NCI-H1436 treated with DMSO at 0.1 percent for 48 hours (cell line): ENCODE results near the gene MIS18A.
A peak's percentile ranks its signal among the peaks of the same experiment; 100 is the strongest.

Source experiments
- DNase-seq: peaks from one replicate; lab custom pipeline; 2025; lab: John Stamatoyannopoulos, UW

MIS18A gene

DNA sequence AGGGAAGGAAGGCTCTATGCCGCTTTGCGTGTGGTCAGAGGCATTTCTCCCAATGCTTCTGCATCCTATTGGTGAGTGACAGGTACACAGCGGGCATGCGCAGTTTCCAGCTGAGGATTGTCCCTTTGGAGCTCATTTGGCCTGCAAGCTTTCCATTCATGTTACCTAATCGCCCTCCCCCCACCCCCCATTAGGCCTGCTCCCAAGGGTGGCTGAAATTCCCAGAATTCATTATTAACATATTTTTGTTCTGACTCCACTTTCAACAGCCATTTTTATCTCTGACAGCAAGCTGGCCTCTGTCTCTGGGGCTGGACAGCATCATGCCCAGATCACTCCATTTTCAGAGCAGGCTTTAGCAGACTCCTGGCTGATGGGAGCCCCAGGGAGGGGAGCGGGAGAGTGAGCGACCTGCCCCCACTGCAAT, 25.6 kb downstream of the MIS18A start:
- DNase-seq = no peak

DNA sequence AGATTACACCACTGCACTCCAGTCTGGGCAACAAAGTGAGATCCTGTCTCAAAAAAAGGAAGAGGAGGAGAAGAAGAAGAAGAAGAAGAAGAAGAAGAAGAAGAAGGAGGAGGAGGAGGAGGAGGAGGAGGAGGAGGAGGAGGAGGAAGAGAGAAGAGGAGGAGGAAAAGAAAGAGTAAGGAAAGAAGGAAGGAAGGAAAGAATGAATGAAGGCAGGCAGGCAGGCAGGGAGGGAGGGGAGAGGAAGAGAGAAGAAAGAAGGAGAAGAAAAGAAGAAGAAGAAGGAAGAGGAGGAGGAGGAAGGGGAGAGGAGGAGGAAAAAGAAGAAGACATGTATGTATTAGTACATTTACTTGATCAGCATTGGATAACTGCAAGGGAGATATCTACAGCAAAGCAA, 26.7 kb downstream of the MIS18A start:
- no peak for DNase-seq

- no peak for DNase-seq
Observed at GRCh38 chr21:32249511-32250280, 29.2 kb downstream of the MIS18A start.

GRCh38 chr21:32248571-32249461, 30.0 kb downstream of the MIS18A start:
- DNase-seq = peak; percentile 3

DNA sequence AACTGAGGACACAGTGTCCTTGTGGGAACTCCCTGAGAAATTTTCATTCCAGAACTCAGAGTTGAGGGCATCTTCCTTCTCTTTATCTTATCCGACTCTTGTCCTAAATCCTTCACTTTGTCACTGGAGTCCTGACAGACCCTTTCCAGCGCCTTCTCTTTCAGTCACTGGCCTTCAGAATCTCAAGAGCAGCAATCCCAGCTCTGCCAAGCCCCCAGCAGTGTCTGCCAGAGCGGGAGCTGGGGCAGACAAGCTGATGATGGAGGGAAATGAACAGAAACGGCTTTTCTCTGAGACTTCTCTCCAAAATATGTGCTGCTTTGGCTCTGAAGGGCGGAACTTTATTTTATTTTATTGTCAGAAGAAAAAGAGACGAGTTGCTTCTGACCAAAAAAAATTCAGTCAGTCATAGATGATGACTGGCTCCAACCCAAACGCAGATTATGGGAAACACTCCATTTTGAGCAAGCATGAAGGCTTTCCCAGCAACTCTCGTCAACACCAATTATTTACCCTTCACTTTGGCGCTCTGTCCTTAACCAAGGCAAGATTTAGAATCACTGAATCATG, 32.2 kb downstream of the MIS18A start:
- no peak for DNase-seq

DNA sequence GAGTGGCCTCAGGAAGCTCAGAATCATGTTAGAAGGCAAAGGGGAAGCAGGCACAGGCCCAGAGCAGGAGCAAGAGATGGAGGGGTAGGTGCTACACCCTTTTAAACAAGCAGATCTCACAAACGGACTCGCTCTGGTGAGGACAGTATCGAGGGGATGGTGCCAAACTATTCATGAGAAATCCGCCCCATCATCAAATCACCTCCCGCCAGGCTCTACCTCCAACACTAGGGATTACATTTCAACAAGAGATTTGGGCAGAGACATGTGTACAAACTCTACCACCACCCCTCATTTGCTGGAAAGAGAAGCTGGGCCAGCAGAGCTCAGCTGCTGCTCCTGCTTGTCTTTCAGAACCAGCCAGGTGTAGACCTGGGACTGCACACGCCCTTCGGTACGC, 32.9 kb downstream of the MIS18A start:
- no peak for DNase-seq

GRCh38 chr21:32240851-32241687, 37.8 kb downstream of the MIS18A start:
- DNase-seq = no peak

DNA sequence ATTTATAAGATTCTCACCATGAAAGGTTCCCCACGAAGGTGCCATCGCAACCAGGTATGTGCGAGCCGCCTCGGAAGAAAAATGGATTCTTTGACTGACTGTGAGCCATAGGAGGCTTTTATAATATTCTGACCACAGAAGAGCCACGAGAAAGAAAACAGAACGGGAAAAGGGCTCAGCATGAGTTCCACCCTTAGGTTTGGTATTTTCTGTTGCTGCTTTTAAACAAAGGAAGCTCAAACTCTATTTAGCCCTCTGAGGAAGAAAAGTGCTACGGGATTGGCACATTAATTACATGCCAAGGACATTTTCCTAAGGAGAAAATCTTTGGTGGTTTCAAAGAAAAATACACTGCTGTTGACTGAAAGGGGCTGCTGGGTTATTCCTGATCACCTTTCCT, 39.3 kb downstream of the MIS18A start:
- DNase-seq = no peak

GRCh38 chr21:32238063-32238462, 40.8 kb downstream of the MIS18A start:
- no peak for DNase-seq

- DNase-seq = no peak
Observed at GRCh38 chr21:32237021-32237420, 41.8 kb downstream of the MIS18A start.

DNA sequence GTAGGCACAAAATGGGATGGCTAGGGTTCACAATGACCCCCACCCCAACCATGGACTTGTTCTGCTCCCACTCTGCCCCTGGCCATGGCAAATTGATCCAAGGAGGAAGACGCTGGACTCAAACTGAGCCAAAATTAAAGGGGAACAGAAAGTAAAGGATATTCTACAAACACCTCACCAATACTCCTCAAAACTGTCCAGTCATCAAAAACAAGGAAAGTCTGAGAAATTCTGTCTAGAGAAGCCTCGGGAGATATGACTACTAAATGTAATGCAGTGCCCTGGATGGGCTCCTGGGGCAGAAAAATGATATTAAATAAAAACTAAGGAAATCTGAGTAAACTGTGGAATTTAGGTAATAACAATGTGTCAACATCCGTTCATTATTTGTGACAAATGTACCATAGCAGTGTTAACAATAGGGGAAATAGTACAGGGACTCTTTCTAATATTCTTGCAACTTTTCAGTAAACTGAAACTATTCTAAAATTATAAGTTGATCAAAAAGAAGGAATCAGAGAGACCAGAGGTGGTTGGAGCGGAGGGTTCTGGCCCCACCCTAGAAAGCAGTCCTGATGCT, 45.0 kb downstream of the MIS18A start:
- no peak for DNase-seq

- DNase-seq = no peak
Observed at GRCh38 chr21:32233055-32233546, 45.7 kb downstream of the MIS18A start.

DNA sequence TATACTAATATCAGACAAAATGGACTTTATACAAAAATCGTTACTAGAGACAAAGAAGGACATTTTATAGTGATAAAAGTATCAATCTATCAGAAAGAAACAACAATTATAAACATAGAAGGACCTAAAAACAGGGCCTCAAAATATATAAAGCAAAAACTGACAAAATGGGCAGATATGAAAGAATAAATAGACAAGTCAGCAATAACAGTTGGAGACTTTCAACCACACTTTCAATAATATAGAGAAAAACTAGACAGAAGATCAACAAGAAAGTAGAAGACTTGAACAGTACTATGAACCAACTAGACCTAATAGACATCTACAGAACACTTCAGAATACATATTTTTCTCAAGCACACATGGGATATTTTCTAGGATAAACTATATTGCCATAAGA, 52.4 kb downstream of the MIS18A start:
- no peak for DNase-seq
